Fibroblast of lung (primary cell): ENCODE results near the gene EHHADH. TPM values are rescaled to one million over a fixed set of nuclear protein-coding genes. Genes with fewer than 3 reads are reported as not detected.
A peak's percentile ranks its signal among the peaks of the same experiment; 100 is the strongest.
"Not testable (repeated sequence)": the region's sequence is repeated elsewhere in the genome, so short reads cannot be mapped to it uniquely, and the experiment has no call there.

Experiments used
- DNase-seq, 2 donors: peaks; one replicate each; pipeline versions ENCODE4 v3.0.0 to v3.0.0-alpha.2; 2010; ENCODE audit warnings: low read depth in 2 of 2
- H2AFZ ChIP-seq: 2 replicates; pipeline ENCODE4 v1.5.1; 2012; ENCODE audit warnings: low read length, control low read depth, inconsistent platforms
- H3K27ac ChIP-seq: 2 replicates; pipeline ENCODE4 v1.5.1; 2011; ENCODE audit warnings: low read length, control low read depth; ENCODE audit not compliant: insufficient read depth
- H3K27me3 ChIP-seq: 2 replicates; pipeline ENCODE4 v1.5.1; 2011; ENCODE audit warnings: mild to moderate bottlenecking, low read length; ENCODE audit not compliant: control insufficient read depth, insufficient read depth
- H3K36me3 ChIP-seq: 2 replicates; pipeline ENCODE4 v1.5.1; 2011; ENCODE audit warnings: low read length; ENCODE audit not compliant: control insufficient read depth, insufficient read depth
- H3K4me1 ChIP-seq: 2 replicates; pipeline ENCODE4 v1.5.1; 2011; ENCODE audit warnings: low read length; ENCODE audit not compliant: control insufficient read depth, insufficient read depth; ENCODE audit errors: extremely low read depth
- H3K4me2 ChIP-seq: 2 replicates; pipeline ENCODE4 v1.5.1; 2011; ENCODE audit warnings: low read length, control low read depth; ENCODE audit not compliant: insufficient read depth; ENCODE audit errors: extremely low read depth
- H3K4me3 ChIP-seq, 4 experiments: fragments of 200-600 bp in 1 of 4; sonication (generic) in 1 of 4; replicated peaks in 1 of 4; 2 replicates each; pipeline ENCODE4 v1.5.1; 2011 to 2016; ENCODE audit warnings: low read length in 4 of 4, low read depth in 3 of 4, mild to moderate bottlenecking in 3 of 4, control low read depth in 2 of 4, inconsistent platforms in 1 of 4, mixed read lengths in 1 of 4; ENCODE audit not compliant: insufficient read depth in 1 of 4; ENCODE audit errors: control extremely low read depth in 1 of 4
- H3K79me2 ChIP-seq: 2 replicates; pipeline ENCODE4 v1.5.1; 2012; ENCODE audit warnings: mild to moderate bottlenecking, low read length, inconsistent platforms; ENCODE audit not compliant: control insufficient read depth, insufficient read depth
- H3K9ac ChIP-seq: 2 replicates; pipeline ENCODE4 v1.5.1; 2011; ENCODE audit warnings: mild to moderate bottlenecking, low read length, control low read depth; ENCODE audit not compliant: insufficient read depth
- H3K9me3 ChIP-seq: 2 replicates; pipeline ENCODE4 v1.5.1; 2012; ENCODE audit warnings: low read depth, low read length; ENCODE audit not compliant: control insufficient read depth, insufficient read depth
- H4K20me1 ChIP-seq: 2 replicates; pipeline ENCODE4 v1.5.1; 2011; ENCODE audit warnings: low read length; ENCODE audit not compliant: control insufficient read depth, insufficient read depth; ENCODE audit errors: extremely low read depth
- CTCF ChIP-seq, 2 donors: IDR thresholded peaks in 1 of 2; conservative IDR thresholded peaks in 1 of 2; 1 replicate in 1 of 2; 2 replicates in 1 of 2; pipeline ENCODE4 v1.5.1; 2011 to 2012; ENCODE audit warnings: low read length in 2 of 2, control low read depth in 1 of 2, inconsistent platforms in 1 of 2, low read depth in 1 of 2, mild to moderate bottlenecking in 1 of 2
- EZH2 ChIP-seq: IDR thresholded peaks from 2 replicates; pipeline ENCODE4 v1.5.1; 2012; ENCODE audit warnings: low read length, control low read depth, mild to moderate bottlenecking; ENCODE audit errors: missing control alignments
- polyA minus RNA-seq: library from RNA; depleted of rRNA, polyadenylated mRNA; stranded (reverse); fragments of >200 nt; gene quantifications from 2 replicates; pipeline ENCODE4 v1.2.3, GENCODE V29; 2011; ENCODE audit warnings: low replicate concordance
- polyA plus RNA-seq, 2 donors: library from polyadenylated mRNA; depleted of rRNA in 1 of 2; stranded (reverse) in 1 of 2; unstranded in 1 of 2; fragments of >200 nt; gene quantifications; 2 replicates each; pipeline ENCODE4 v1.2.1, GENCODE V29; 2011 to 2012; ENCODE audit warnings: missing spikeins in 1 of 2
- total RNA-seq: library from RNA; depleted of rRNA; stranded (reverse); fragments of >200 nt; gene quantifications from 2 replicates; pipeline ENCODE4 v1.2.1, GENCODE V29; 2014

The EHHADH gene
- total RNA-seq (4.1 and 6.8 TPM in 2 replicates), polyA plus RNA-seq (3.9 and 6.0 TPM in 2 replicates), polyA minus RNA-seq (1.5 and 3.3 TPM in 2 replicates)
- 3.3 and 4.9 TPM in 2 replicates for polyA plus RNA-seq (2012)

- H3K9me3 ChIP-seq, result no peaks in the 10 kb centered on the region
- H3K27me3 ChIP-seq, result no peaks in the 10 kb centered on the region
- no peaks in the 10 kb centered on the region for H3K36me3 ChIP-seq
- H2AFZ ChIP-seq, result peak within 1 kb of the TSS; percentile 92
- H3K4me2 ChIP-seq, result peak within 1 kb of the TSS; percentile 83
- H3K4me3 ChIP-seq, result peak within 1 kb of the TSS; percentile 68 to 83 (median 80)
- peak within 1 kb of the TSS; percentile 56 for H3K27ac ChIP-seq
- peak; percentile 60 to 71 for DNase-seq
- TF ChIP-seq CTCF (conservative IDR thresholded peaks at IDR 0.05 in 1 of 2, IDR thresholded peaks at IDR 0.05 in 1 of 2; ENCODE audit: low read depth in 1 of 2, low read length in 2 of 2), result no peak
- no peak for TF ChIP-seq EZH2
- no peaks in the 10 kb centered on the region for H3K79me2 ChIP-seq
- H4K20me1 ChIP-seq, result no peaks in the 10 kb centered on the region
- H3K4me1 ChIP-seq, result no peaks in the 10 kb centered on the region
- H3K9ac ChIP-seq, result peak within 1 kb of the TSS; percentile 81
Measured at GRCh38 chr3:185253645-185254410, at the start of gene EHHADH. Gene EHHADH, minus strand, starts transcription at chr3:185254049. Its CDS starts 27 bp downstream, at chr3:185254022.

DNA sequence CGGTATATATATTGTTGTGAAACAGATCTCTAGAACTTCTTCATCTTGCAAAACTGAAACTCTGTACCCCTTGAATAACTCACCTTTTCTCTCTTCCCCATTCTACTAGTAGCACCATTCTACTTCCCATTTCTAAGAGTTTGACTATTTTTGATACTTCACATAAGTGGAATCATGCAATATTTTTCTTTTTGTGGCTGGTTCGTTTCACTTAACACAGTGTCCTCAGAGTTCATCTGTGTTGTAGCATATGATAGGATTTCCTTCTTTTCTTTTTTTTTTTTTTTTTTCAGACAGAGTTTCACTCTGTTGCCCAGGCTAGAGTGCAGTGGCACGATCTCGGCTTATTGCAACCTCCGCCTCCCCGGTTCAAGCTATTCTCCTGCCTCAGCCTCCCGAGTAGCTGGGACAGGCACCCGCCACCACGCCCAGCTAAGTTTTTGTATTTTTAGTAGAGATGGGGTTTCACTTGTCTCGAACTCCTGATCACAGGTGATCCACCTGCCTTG lies 46.1 kb upstream of the EHHADH start:
- not testable (repeated sequence) for H3K27me3 ChIP-seq, H3K79me2 ChIP-seq

DNA sequence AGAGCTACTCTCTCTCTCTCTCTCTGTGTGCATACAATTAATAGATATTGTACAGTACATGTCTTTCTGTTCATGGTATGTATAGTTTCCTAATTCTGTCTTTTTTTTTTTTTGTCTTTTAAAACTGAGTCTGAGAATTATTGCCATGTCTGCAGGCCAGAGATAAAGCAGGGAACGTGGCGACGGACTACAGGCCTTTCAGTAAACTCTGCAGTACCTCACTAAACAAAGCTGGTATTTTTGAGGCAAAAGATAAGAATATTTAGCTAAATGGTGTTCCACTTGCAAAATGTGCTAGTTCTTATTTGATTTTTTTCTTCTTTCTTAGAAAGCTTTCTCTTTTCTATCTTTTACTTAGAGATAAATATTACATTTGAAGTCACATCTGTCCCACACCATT lies 44.0 kb upstream of the EHHADH start:
- DNase-seq, result no peak
- Histone ChIP-seq H3K4me1 (no peaks in the 10 kb centered on the region), H4K20me1 (no peaks in the 10 kb centered on the region), H3K4me3 (no peak overlapping the region), H3K27ac (no peak overlapping the region), H3K36me3 (no peaks in the 10 kb centered on the region), H3K79me2 (no peaks in the 10 kb centered on the region), H2AFZ (no peak overlapping the region), H3K9me3 (no peaks in the 10 kb centered on the region), H3K27me3 (no peaks in the 10 kb centered on the region), H3K4me2 (no peak overlapping the region), H3K9ac (no peak overlapping the region)
- TF ChIP-seq CTCF (conservative IDR thresholded peaks at IDR 0.05 in 1 of 2, IDR thresholded peaks at IDR 0.05 in 1 of 2; ENCODE audit: low read depth in 1 of 2, low read length in 2 of 2) (no peak), EZH2 (no peak)

More for the DNA sequence above, 46.1 kb upstream of the EHHADH start:
- not testable (repeated sequence) for DNase-seq, H3K9ac ChIP-seq, H3K4me3 ChIP-seq, H3K36me3 ChIP-seq, H3K27ac ChIP-seq, H4K20me1 ChIP-seq, H2AFZ ChIP-seq, H3K4me2 ChIP-seq, H3K9me3 ChIP-seq, H3K4me1 ChIP-seq
